CD4-positive, alpha-beta T cell treated with Interleukin-1 beta for 1 hour (primary cell): Measurements from ENCODE around the gene SKA3.

ENCODE experiments used
- DNase-seq, 2 donors: peaks; one replicate each; pipeline ENCODE4 v3.0.0-alpha.2; 2020 to 2022

SKA3 gene

DNA sequence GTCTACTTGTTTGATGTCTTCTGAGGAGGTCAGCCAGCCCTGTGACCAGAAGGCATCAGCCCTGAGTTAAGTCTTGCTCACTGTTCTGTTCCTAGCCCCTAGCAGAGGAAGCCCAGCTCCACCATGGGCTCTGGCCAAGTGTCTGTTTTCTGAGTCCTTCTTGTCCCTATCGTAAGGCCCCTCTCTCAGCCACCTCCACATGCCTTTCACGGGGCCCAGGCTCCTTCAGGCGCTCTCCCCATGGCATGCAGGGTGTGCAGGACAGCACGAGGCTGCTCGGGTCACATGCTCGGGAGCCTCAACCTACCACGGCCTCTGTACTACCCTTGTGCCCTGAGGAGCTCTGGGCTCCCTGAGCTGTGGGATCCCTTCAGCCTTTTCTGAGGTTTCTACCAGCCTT is 67.2 kb downstream of the SKA3 start:
- DNase-seq, result no peak

DNA sequence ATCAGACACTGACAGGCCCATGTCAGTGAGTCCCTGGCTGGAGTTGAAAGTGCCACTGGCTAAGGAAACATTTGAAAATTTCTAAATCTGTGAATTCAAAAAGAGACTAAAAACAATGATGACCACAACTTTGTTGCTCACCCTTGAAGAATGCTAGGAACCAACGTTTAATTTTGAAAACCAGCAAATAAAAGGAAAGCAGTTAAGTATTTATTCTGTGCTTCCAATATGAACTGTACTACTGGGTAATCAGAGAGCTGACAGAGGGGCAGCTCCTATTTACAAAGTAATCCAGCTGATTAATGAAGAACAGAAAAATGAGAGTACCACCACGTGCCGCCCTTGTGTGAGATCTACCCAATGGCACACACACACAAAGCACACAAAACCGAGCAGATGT is 70.3 kb downstream of the SKA3 start:
- no peak for DNase-seq

DNA sequence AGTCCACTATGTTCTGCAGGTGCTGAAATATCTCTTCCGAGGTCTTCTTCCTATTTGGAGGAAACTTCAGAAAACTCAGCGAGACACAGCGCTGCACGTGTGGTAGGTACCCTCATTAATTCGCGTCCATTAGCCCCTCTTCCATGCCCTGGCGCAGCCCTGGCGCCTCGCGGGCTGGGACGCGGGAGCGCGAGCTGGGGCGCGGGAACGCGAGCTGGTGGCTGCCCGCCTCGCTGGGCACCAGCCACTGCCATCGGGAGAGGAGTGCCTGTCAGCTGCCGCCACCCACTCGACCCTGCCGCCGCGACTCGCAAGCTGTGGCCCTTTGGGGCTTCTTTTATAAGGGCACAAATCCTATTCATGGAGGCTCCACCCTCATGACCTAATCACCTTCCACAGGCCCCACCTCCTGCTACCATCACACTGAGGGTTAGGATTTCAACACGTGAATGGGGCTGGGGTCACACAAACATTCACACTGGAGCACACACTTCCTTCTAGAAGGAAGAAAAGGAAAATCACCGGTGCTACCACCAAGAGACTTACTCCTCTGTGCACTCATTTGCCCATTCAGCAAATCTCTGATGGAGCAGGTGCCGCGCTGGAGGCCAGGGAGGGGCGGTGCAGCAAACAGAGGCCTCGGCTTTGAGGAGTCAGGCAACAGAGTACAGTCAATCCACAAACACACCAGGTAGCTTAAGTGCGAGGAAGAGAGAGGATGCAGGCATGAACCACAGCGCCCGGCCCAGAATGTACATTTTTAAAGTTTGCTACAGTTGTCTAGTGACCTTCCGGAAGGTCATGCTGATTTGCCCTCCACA is 71.9 kb downstream of the SKA3 start:
- DNase-seq, result no peak
